Tibial nerve (tissue), 3 donors: ENCODE results near the gene EVA1C.

ENCODE experiments used
- EP300 ChIP-seq, 2 donors: sonication (generic); formaldehyde crosslinking; IDR thresholded peaks; one replicate each; pipeline ENCODE4 v1.6.1; 2017; ENCODE audit warnings: antibody characterized with exemption in 2 of 2, mild to moderate bottlenecking in 1 of 2
- POLR2A ChIP-seq, 2 donors: fragments of 450-650 bp; IDR thresholded peaks; one replicate each; pipeline ENCODE4 v1.6.1; 2017; ENCODE audit warnings: antibody characterized with exemption in 2 of 2, mild to moderate bottlenecking in 2 of 2, moderate library complexity in 2 of 2

- TF ChIP-seq EP300 (IDR thresholded peaks at IDR 0.05) (no peak), POLR2A (IDR thresholded peaks at IDR 0.05) (no peak)
Measured at GRCh38 chr21:32423320-32424190, 11.0 kb downstream of the EVA1C start.
